Type B pancreatic cell (in vitro differentiated cells): ENCODE measurements around the gene SPTB. TPM values are rescaled to one million over a fixed set of nuclear protein-coding genes. Genes with fewer than 3 reads are reported as not detected.

Experiments
- DNase-seq: peaks from one replicate; pipeline ENCODE4 v3.0.0; 2021; ENCODE audit warnings: mixed read lengths; ENCODE audit not compliant: unreplicated experiment; ENCODE audit errors: extremely low spot score
- H3K27ac Mint-ChIP-seq: 2 replicates; pipeline ENCODE4 v1.8.0; 2021; ENCODE audit warnings: mild to moderate bottlenecking, mixed read lengths
- H3K27me3 Mint-ChIP-seq: 2 replicates; pipeline ENCODE4 v1.8.0; 2021; ENCODE audit warnings: mixed read lengths
- H3K36me3 Mint-ChIP-seq: 2 replicates; pipeline ENCODE4 v1.8.0; 2021; ENCODE audit warnings: mixed read lengths
- H3K4me1 Mint-ChIP-seq: one replicate; pipeline ENCODE4 v1.8.0; 2021; ENCODE audit warnings: mixed read lengths; ENCODE audit not compliant: unreplicated experiment
- H3K4me3 Mint-ChIP-seq: 2 replicates; pipeline ENCODE4 v1.8.0; 2021; ENCODE audit warnings: mild to moderate bottlenecking, mixed read lengths
- H3K9me3 Mint-ChIP-seq: 2 replicates; pipeline ENCODE4 v1.8.0; 2021; ENCODE audit warnings: mixed read lengths
- total RNA-seq: library from RNA; stranded (reverse); gene quantifications from 2 replicates; pipeline ENCODE4 v1.2.1, GENCODE V29; 2021; ENCODE audit warnings: low replicate concordance
- TF ChIP-seq, protein P1 (sequence below): fragments of 200-600 bp; sonication (generic); conservative IDR thresholded peaks from 2 replicates; pipeline ENCODE4 v1.5.0; 2021; ENCODE audit warnings: antibody characterized with exemption, mild to moderate bottlenecking

SPTB gene
- total RNA-seq, 1 donor from 2014 or later = 3.8 TPM

- Mint-ChIP-seq H3K4me1 (no peaks in the 10 kb centered on the region), H3K36me3 (peaks cover 7% of the 10 kb centered on the region), H3K27me3 (peaks cover 3% of the 10 kb centered on the region), H3K9me3 (no peaks in the 10 kb centered on the region), H3K27ac (no peak overlapping the region), H3K4me3 (no peak overlapping the region)
- no peak for DNase-seq
- TF ChIP-seq, protein P1, sequence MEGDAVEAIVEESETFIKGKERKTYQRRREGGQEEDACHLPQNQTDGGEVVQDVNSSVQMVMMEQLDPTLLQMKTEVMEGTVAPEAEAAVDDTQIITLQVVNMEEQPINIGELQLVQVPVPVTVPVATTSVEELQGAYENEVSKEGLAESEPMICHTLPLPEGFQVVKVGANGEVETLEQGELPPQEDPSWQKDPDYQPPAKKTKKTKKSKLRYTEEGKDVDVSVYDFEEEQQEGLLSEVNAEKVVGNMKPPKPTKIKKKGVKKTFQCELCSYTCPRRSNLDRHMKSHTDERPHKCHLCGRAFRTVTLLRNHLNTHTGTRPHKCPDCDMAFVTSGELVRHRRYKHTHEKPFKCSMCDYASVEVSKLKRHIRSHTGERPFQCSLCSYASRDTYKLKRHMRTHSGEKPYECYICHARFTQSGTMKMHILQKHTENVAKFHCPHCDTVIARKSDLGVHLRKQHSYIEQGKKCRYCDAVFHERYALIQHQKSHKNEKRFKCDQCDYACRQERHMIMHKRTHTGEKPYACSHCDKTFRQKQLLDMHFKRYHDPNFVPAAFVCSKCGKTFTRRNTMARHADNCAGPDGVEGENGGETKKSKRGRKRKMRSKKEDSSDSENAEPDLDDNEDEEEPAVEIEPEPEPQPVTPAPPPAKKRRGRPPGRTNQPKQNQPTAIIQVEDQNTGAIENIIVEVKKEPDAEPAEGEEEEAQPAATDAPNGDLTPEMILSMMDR = no peak
These were observed 101.5 kb downstream of the SPTB start for GRCh38 chr14:64778104-64778754.

DNA sequence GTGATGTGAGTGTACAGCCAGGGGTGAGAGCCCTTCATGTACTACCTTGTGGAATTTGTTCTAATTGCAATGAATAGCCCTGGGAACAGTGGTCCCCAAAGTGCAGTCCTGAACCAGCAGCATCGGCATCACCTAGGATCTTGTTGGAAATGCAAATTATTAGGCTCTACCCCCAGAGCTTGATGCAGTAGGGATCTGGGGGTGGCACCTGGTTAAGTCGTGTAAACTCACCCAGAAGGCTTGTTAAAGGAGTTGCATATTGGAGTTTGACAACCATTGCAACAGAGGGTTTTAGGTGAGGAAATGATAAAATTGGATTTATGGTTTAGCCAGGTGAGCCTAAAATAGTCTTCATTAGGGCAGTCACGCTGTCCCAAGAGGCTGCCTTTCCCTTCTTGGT lies 102.2 kb downstream of the SPTB start:
- TF ChIP-seq, protein P1 = no peak
- H3K36me3 Mint-ChIP-seq = peaks cover 7% of the 10 kb centered on the region
- no peaks in the 10 kb centered on the region for H3K4me1 Mint-ChIP-seq
- DNase-seq = no peak
- no peak overlapping the region for H3K4me3 Mint-ChIP-seq
- H3K27ac Mint-ChIP-seq = no peak overlapping the region
- H3K27me3 Mint-ChIP-seq = peaks cover 3% of the 10 kb centered on the region
- no peaks in the 10 kb centered on the region for H3K9me3 Mint-ChIP-seq

GRCh38 chr14:64775081-64775777 lies 104.5 kb downstream of the SPTB start:
- H3K27ac Mint-ChIP-seq = no peak overlapping the region
- no peak overlapping the region for H3K4me3 Mint-ChIP-seq
- DNase-seq = no peak
- H3K36me3 Mint-ChIP-seq = peaks cover 7% of the 10 kb centered on the region
- TF ChIP-seq, protein P1 = no peak
- peaks cover 3% of the 10 kb centered on the region for H3K27me3 Mint-ChIP-seq
- H3K4me1 Mint-ChIP-seq = peaks cover under 1% of the 10 kb centered on the region
- no peaks in the 10 kb centered on the region for H3K9me3 Mint-ChIP-seq

- no peak for DNase-seq
- H3K36me3 Mint-ChIP-seq = peaks cover 7% of the 10 kb centered on the region
- no peak overlapping the region for H3K4me3 Mint-ChIP-seq
- H3K27me3 Mint-ChIP-seq = peaks cover 3% of the 10 kb centered on the region
- no peaks in the 10 kb centered on the region for H3K9me3 Mint-ChIP-seq
- TF ChIP-seq, protein P1 = no peak
- H3K27ac Mint-ChIP-seq = no peak overlapping the region
- H3K4me1 Mint-ChIP-seq = peaks cover 4% of the 10 kb centered on the region
These were observed 105.4 kb downstream of the SPTB start for GRCh38 chr14:64774272-64774671.

DNA sequence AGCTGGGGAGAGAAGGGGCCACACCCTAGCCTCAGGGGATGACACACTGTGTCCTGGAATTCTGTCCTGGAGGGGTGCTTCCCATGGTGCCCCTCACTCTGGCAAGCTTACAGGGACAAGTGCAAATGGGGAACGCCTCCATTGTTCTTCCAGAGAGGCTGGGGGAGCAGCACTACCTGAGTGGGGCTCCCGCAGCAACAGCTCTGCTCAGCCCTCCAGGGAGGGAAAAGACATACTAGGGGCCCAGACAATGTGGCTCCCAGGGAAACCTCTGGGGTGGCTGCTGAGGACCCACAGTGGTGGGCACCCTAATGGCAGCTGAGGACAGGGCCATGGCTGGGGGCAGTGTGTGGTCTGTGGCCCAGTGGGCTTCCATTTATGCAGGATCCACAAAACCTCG lies 106.1 kb downstream of the SPTB start:
- Mint-ChIP-seq H3K36me3 (peaks cover 7% of the 10 kb centered on the region), H3K9me3 (no peaks in the 10 kb centered on the region)
- no peak for DNase-seq

More for the DNA sequence above, 106.1 kb downstream of the SPTB start:
- Mint-ChIP-seq H3K27me3 (peaks cover 3% of the 10 kb centered on the region), H3K27ac (no peak overlapping the region), H3K4me1 (peaks cover 4% of the 10 kb centered on the region), H3K4me3 (no peak overlapping the region)
- TF ChIP-seq, protein P1 = no peak
